ENCODE results near the gene HSBP1. TPM values are rescaled to one million over a fixed set of nuclear protein-coding genes. Genes with fewer than 3 reads are reported as not detected.

Gene HSBP1
- total and polyA plus RNA-seq, 9 of the 15 experiments (the other 6 are each of a cell fraction or from before 2014, with no cell fraction given): 84.9 to 677 (median 204) TPM

- TF ChIP-seq CCNT2 (IDR thresholded peaks at IDR 0.05; ENCODE audit: borderline replicate concordance, extremely low read depth, insufficient read length, low read depth, low read length) (no peak), DIDO1 (tag; IDR thresholded peaks at IDR 0.05; ENCODE audit: low read depth) (no peak)
Measured at GRCh38 chr16:83793179-83793578, 14.6 kb upstream of the HSBP1 start (continued).

- Histone ChIP-seq H3K9ac (ENCODE audit: insufficient read depth in 1 of 2, low read depth in 2 of 2, low read length in 2 of 2) (no peak overlapping the region), H3K36me3 (ENCODE audit: control insufficient read depth, insufficient read depth, low read length) (no peaks in the 10 kb centered on the region), H3K27me3 (ENCODE audit: control insufficient read depth in 2 of 2, insufficient read depth in 2 of 2, low read length in 2 of 2) (peaks cover 49 to 52% of the 10 kb centered on the region in 2 experiments), H3K9me1 (ENCODE audit: control insufficient read depth, insufficient read depth, low read length) (no peaks in the 10 kb centered on the region), H3K4me1 (replicated peaks in 1 of 2; ENCODE audit: control insufficient read depth in 2 of 2, insufficient read depth in 2 of 2, low read length in 2 of 2) (no peaks in the 10 kb centered on the region), H4K20me1 (replicated peaks; ENCODE audit: control insufficient read depth, insufficient read depth, low read length) (no peaks in the 10 kb centered on the region; the same call in 1 of the 2 replicates), H3K79me2 (ENCODE audit: control insufficient read depth, insufficient read depth, low read length) (no peaks in the 10 kb centered on the region), H3K4me2 (ENCODE audit: insufficient read depth, low read length) (no peak overlapping the region), H3K9me3 (replicated peaks; ENCODE audit: control insufficient read depth, insufficient read depth, low read depth, low read length) (no peaks in the 10 kb centered on the region), H3K27ac (ENCODE audit: extremely low read depth, low read depth, low read length) (no peak overlapping the region; the same call in 2 of the 3 replicates), H2AFZ (ENCODE audit: low read depth, low read length) (no peak overlapping the region), H3K4me3 (no peak overlapping the region)
- ChIA-PET POLR2A (interaction anchor here (1.0 kb wide), 2 partner anchors 10 to 12 kb away, joined by 4 read pairs; no protein-coding TSS in a partner anchor), CTCF (ENCODE audit: low intra/inter-chr PET ratio) (interaction anchor here (0.6 kb wide), 1 partner anchor 631 kb away, joined by 3 read pairs; no protein-coding TSS in a partner anchor)
- TF ChIP-seq DNMT1 (IDR thresholded peaks at IDR 0.05) (no peak), RFX1 (IDR thresholded peaks at IDR 0.05) (peak; percentile 63)
- ATAC-seq (no peak), DNase-seq (ENCODE audit: extremely low read depth in 1 of 4, low spot score in 3 of 4) (no peak), FAIRE-seq (no peak)
- BruUV-seq (replicated peaks): no TSS peak
- in situ Hi-C loops (cut with MboI) (no loop called here), intact Hi-C loops (cut with micrococcal nuclease) (no loop called here)
- under 1% methylated on average over 10 of the region's 10 CpGs for WGBS (ENCODE audit: insufficient coverage, low coverage, missing lambda C conversion rate)
Measured at GRCh38 chr16:83794860-83795554, 12.8 kb upstream of the HSBP1 start.

Data from K562 (cell line).